Esophagus squamous epithelium (tissue), 4 donors: Measurements from ENCODE around the gene COMMD1.

Experiments used
- POLR2A ChIP-seq, 4 donors: fragments of 450-650 bp; IDR thresholded peaks; one replicate each; pipeline ENCODE4 v1.6.1; 2017; ENCODE audit warnings: antibody characterized with exemption in 4 of 4, mild to moderate bottlenecking in 4 of 4, moderate library complexity in 3 of 4
- TF ChIP-seq, protein P1 (sequence below), 6 experiments: fragments of 450-650 bp in 4 of 6; fragments of 200-600 bp in 2 of 6; sonication (generic) in 2 of 6; IDR thresholded peaks; one replicate each; pipeline ENCODE4 v1.5.1; 2016 to 2019; ENCODE audit warnings: antibody characterized with exemption in 6 of 6, mild to moderate bottlenecking in 4 of 6, moderate library complexity in 4 of 6

DNA sequence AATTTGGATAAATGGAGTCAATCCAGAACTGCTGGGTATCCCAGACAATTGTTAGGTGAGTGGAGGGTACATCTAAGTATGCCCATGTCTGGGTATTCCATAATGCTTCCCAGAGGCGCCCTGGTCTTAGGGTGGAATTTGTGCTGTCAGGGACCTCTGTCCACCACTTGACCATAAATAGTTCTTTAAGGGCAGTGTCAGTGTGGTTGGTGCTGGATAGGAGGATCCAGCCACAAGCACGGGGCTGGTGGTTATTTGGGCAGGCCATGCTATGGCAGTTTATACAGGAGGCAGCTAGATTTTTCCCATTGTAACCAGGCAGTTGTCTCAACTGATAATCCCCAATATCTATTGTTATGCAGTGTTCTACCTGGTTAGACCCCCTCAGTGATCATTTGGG lies 186.0 kb downstream of the COMMD1 start:
- TF ChIP-seq, protein P1, sequence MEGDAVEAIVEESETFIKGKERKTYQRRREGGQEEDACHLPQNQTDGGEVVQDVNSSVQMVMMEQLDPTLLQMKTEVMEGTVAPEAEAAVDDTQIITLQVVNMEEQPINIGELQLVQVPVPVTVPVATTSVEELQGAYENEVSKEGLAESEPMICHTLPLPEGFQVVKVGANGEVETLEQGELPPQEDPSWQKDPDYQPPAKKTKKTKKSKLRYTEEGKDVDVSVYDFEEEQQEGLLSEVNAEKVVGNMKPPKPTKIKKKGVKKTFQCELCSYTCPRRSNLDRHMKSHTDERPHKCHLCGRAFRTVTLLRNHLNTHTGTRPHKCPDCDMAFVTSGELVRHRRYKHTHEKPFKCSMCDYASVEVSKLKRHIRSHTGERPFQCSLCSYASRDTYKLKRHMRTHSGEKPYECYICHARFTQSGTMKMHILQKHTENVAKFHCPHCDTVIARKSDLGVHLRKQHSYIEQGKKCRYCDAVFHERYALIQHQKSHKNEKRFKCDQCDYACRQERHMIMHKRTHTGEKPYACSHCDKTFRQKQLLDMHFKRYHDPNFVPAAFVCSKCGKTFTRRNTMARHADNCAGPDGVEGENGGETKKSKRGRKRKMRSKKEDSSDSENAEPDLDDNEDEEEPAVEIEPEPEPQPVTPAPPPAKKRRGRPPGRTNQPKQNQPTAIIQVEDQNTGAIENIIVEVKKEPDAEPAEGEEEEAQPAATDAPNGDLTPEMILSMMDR (IDR thresholded peaks at IDR 0.05) = no peak
- TF ChIP-seq POLR2A (IDR thresholded peaks at IDR 0.05) = no peak
